ENCODE data around the gene POLR3E. TPM values are rescaled to one million over a fixed set of nuclear protein-coding genes. Genes with fewer than 3 reads are reported as not detected.
"Not testable (repeated sequence)": the region's sequence is repeated elsewhere in the genome, so short reads cannot be mapped to it uniquely, and the experiment has no call there.

POLR3E gene
- total RNA-seq, 1 donor from 2014 or later = 70.0 TPM

DNA sequence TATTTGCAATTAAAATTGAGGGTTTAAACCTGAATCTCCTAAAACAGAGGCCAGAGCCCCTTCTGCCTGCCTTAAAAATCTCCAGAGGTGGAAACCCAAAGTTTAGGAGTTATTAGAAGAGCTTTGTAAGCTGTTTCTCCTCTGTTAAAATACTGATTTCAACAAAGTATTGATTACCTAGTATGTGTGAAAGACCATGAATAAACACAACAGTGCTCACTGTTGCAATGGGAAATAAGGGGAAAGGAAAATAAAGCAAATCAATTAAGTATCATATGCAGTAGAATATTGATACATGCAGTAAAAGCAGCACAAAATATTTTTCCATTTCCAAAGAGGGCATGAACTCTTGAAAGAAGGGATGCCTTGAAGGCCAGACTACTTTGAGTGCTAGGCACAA is 62.5 kb downstream of the POLR3E start:
- intact Hi-C loops (cut with micrococcal nuclease) = loop anchor here (5.0 kb wide), 1 partner anchor 58 kb away; no protein-coding TSS in a partner anchor

- intact Hi-C loops (cut with micrococcal nuclease) = no loop called here
Measured at GRCh38 chr16:22360963-22361659, 63.9 kb downstream of the POLR3E start.

DNA sequence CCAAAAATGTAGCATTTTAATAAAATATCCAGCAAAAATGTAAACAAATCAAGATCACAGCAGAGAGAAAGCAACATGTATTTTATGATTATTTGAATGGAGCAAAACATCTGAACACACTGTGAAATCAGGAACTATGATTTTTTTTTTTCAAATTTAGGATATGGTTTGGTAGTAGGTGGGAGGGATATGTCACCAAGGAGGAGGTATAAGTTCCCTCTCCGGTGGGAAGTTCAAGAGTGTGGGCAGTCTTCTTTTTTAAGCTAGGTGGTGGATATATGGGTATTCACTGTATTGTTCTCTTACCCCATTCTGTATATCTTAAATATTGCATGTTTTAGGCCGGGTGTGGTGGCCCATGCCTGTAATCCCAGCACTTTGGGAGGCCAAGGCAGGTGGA is 67.0 kb downstream of the POLR3E start:
- intact Hi-C loops (cut with micrococcal nuclease) = no loop called here

GRCh38 chr16:22366371-22366770 is 69.2 kb downstream of the POLR3E start:
- intact Hi-C loops (cut with micrococcal nuclease) = no loop called here

DNA sequence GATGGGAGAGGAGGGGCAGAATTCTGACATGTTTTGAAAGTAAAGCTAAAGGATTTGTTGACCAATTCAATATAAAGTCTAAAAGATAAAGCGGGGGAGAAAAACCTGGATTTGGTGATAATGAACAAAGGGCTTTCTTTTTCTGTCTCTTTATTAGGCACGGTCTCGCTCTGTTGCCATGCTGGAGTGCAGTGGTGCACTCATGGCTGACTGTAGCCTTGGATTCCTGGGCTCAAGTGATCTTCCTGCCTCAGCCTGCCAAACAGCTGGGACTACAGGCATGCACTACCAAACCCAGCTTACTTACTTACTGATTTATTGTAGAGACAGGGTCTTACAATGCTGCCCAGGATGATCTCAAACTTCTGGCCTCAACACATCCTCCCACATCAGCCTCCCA is 69.7 kb downstream of the POLR3E start:
- intact Hi-C loops (cut with micrococcal nuclease) = no loop called here

DNA sequence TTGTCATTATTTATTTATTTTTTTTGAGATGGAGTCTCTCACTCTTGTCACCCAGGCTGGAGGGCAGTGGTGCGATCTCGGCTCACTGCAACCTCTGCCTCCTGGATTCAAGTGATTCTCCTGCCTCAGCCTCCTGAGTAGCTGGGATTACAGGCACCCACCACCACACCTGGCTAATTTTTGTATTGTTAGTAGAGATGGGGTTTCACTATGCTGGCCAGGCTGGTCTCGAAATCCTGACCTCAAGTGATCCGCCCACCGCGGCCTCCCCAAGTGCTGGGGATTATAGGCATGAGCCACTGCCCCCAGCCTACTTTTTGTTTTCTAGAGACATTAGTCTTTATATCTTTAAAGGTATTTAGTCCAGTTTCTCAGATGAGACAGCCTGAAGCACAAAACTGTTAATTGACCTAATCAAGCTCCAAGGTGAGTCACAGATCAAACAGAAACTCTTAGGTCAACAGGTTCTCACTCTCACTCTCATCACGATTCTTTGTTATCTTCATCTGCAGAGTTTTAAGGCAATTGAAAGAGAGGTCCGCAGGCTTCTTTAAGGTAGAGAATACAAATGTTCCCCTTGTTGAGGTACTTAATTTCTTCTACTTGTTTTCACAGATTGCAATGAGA is 71.1 kb downstream of the POLR3E start:
- intact Hi-C loops (cut with micrococcal nuclease) = not testable (repeated sequence)

GRCh38 chr16:22369221-22369811 is 72.1 kb downstream of the POLR3E start:
- intact Hi-C loops (cut with micrococcal nuclease) = loop anchor here (1.0 kb wide), 2 partner anchors 11 to 174 kb away; no protein-coding TSS in a partner anchor

- intact Hi-C loops (cut with micrococcal nuclease) = no loop called here
Measured at GRCh38 chr16:22370038-22370820, 73.0 kb downstream of the POLR3E start.

DNA sequence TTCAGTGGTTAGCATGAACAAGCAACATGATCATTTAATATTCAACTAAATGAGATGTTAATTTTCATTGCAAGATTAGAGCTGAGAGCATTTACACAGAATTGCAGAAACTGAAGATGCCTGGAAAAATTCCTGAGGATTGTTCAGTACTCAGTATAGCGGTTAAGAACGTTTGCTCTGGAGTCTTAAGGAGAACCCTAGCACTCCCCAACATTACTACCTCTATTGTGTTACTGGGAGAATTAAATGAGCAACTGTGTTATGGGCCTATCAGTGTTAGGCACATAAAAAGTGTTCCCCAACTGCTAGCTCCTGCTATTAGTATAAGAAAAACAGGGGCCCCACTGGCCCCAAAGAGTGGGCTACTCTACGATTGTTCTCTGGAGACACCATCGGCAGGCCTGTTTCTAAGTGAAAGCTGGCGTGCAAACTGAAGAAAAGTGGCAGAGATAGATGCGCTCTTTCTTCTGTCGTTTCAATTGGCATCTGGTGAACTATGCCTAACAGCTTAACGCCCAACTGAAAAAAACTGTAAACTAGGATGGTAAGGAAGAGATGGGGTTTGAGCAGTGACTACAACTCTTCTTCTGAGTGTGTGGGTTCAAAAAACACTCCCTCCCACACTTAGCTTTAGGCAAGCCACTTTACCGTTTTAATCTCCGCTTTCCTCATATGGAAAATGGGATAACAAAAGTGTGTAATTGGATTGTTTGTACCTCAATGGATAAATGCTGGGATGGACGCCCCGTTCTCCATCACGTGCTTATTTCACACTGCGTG is 75.9 kb downstream of the POLR3E start:
- intact Hi-C loops (cut with micrococcal nuclease) = loop anchor here (1.0 kb wide), 1 partner anchor 20 kb away; no protein-coding TSS in a partner anchor

GRCh38 chr16:22373662-22374310 is 76.6 kb downstream of the POLR3E start:
- intact Hi-C loops (cut with micrococcal nuclease) = loop anchor here (1.0 to 2.0 kb wide), 7 partner anchors 15 to 420 kb away; partner anchors contain the start of gene UQCRC2

GRCh38 chr16:22374311-22375116 is 77.3 kb downstream of the POLR3E start, which contains the start of gene CDR2:
TSS of gene CDR2 (minus strand) at chr16:22374619. CDS start at chr16:22374309, 310 bp downstream.
- intact Hi-C loops (cut with micrococcal nuclease) = loop anchor here (1.0 to 2.0 kb wide), 6 partner anchors 16 to 421 kb away; partner anchors contain the start of gene UQCRC2

- intact Hi-C loops (cut with micrococcal nuclease) = loop anchor here (2.0 kb wide), 2 partner anchors 37 to 185 kb away; no protein-coding TSS in a partner anchor
Measured at GRCh38 chr16:22375117-22375962, 78.1 kb downstream of the POLR3E start.

DNA sequence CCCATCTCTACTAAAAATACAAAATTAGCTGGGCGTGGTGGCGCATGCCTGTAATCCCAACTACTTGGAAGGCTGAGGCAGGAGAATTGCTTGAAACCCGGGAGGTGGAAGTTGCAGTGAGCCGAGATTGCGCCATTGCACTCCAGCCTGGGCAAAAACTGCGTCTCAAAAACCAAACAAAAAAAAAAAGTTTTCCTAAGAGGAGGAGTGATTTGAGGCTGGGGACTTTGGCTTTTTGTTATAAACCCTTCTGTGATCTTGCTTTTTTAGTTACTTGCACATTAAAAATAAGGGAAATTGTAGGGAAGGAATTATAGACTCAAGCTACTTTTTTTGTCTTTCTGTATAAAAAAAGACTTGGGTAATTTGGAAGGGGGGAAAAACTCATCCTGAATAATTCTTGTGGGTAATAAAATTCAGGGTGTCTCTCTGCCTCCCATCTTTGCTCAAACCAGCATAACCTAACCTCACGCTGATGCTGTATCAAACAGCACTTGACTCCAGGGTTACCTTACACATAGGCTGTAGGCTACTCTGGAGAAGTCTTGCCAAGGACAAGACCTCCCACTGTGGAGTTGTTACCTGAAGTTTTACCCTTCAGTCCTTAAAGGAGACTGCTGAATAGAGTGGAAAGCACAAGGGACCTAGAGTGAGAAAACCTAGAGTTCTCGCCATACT is 78.9 kb downstream of the POLR3E start:
- intact Hi-C loops (cut with micrococcal nuclease) = loop anchor here (2.0 kb wide), 2 partner anchors 37 to 185 kb away; no protein-coding TSS in a partner anchor

GRCh38 chr16:22379656-22380055 is 82.4 kb downstream of the POLR3E start:
- intact Hi-C loops (cut with micrococcal nuclease) = no loop called here

- intact Hi-C loops (cut with micrococcal nuclease) = no loop called here
Measured at GRCh38 chr16:22380529-22380928, 83.3 kb downstream of the POLR3E start.

DNA sequence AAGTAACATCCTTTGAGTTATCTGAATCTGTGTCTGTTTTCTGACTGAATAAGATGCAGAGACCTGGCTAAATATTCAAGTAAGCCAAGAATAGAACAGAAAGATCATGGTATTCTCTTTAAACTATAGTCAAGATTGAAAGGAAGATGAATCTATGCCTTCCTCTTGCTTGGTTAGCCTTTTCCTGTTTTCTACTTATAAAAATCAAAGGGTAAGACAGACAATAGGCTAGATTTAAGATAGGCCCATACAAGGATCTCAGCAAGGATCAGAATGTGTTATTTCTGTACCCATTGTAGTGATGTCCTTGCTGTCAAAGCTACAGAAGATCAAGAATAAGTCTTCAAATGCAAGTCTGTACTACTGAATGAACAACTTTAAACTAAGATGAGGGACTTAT is 84.2 kb downstream of the POLR3E start:
- intact Hi-C loops (cut with micrococcal nuclease) = no loop called here

GRCh38 chr16:22383827-22384226 is 86.6 kb downstream of the POLR3E start:
- intact Hi-C loops (cut with micrococcal nuclease) = no loop called here

Measured in T-helper 1 cell treated with Interleukin-12 subunit alpha and Interleukin-12 subunit beta and Interleukin-4 antibody, amounts not matched to agents 30 ng/mL and 1 ng/mL, for 36 hours (primary cell).